ENCODE results near the gene C13orf42.

Gene C13orf42

GRCh38 chr13:51067210-51067701, 43.8 kb downstream of the C13orf42 start:
- H3K27ac Mint-ChIP-seq: peak overlapping the region in 1 of 2 donors; percentile 52

GRCh38 chr13:51066091-51066831, 44.8 kb downstream of the C13orf42 start:
- ATAC-seq (replicated peaks) (no peak), DNase-seq (no peak)
- H3K4me1 Mint-ChIP-seq (ENCODE audit: low read depth in 2 of 2): peaks cover 4 to 9% of the 10 kb centered on the region in 2 donors
- no peak overlapping the region for H3K4me3 Mint-ChIP-seq
- H3K9me3 Mint-ChIP-seq: no peaks in the 10 kb centered on the region
- H3K27me3 Mint-ChIP-seq: peaks cover 35 to 48% of the 10 kb centered on the region in 2 donors
- H3K27ac Mint-ChIP-seq: peak overlapping the region in 1 of 2 donors; percentile 52
- no peaks in the 10 kb centered on the region for H3K36me3 Mint-ChIP-seq (ENCODE audit: insufficient read depth)

More at GRCh38 chr13:51067210-51067701, 43.8 kb downstream of the C13orf42 start:
- Mint-ChIP-seq H3K9me3 (no peaks in the 10 kb centered on the region), H3K27me3 (peaks cover 35 to 48% of the 10 kb centered on the region in 2 donors), H3K4me3 (no peak overlapping the region), H3K4me1 (ENCODE audit: low read depth in 2 of 2) (peaks cover 4 to 9% of the 10 kb centered on the region in 2 donors), H3K36me3 (ENCODE audit: insufficient read depth) (no peaks in the 10 kb centered on the region)
- DNase-seq (no peak), ATAC-seq (replicated peaks) (no peak)

- ATAC-seq (replicated peaks) (no peak), DNase-seq (no peak)
- peaks cover 4 to 9% of the 10 kb centered on the region in 2 donors for H3K4me1 Mint-ChIP-seq (ENCODE audit: low read depth in 2 of 2)
- H3K4me3 Mint-ChIP-seq: no peak overlapping the region
- H3K36me3 Mint-ChIP-seq (ENCODE audit: insufficient read depth): no peaks in the 10 kb centered on the region
- no peak overlapping the region for H3K27ac Mint-ChIP-seq
- peaks cover 35 to 48% of the 10 kb centered on the region in 2 donors for H3K27me3 Mint-ChIP-seq
- H3K9me3 Mint-ChIP-seq: no peaks in the 10 kb centered on the region
These were observed 45.5 kb downstream of the C13orf42 start for GRCh38 chr13:51065372-51066090.

GRCh38 chr13:51064753-51065152, 46.3 kb downstream of the C13orf42 start:
- DNase-seq (no peak), ATAC-seq (replicated peaks) (no peak)
- Mint-ChIP-seq H3K27ac (no peak overlapping the region), H3K27me3 (peaks cover 35 to 48% of the 10 kb centered on the region in 2 donors), H3K4me3 (no peak overlapping the region), H3K9me3 (no peaks in the 10 kb centered on the region), H3K4me1 (ENCODE audit: low read depth in 2 of 2) (peaks cover 4 to 5% of the 10 kb centered on the region in 2 donors), H3K36me3 (ENCODE audit: insufficient read depth) (no peaks in the 10 kb centered on the region)

- H3K27ac Mint-ChIP-seq: no peak overlapping the region
- H3K4me3 Mint-ChIP-seq: no peak overlapping the region
- H3K9me3 Mint-ChIP-seq: no peaks in the 10 kb centered on the region
- DNase-seq (no peak), ATAC-seq (replicated peaks) (no peak)
- peaks cover 35 to 48% of the 10 kb centered on the region in 2 donors for H3K27me3 Mint-ChIP-seq
- no peaks in the 10 kb centered on the region for H3K36me3 Mint-ChIP-seq (ENCODE audit: insufficient read depth)
- peaks cover 4 to 5% of the 10 kb centered on the region in 2 donors for H3K4me1 Mint-ChIP-seq (ENCODE audit: low read depth in 2 of 2)
These were observed 47.2 kb downstream of the C13orf42 start for GRCh38 chr13:51063909-51064308.

- Mint-ChIP-seq H3K27ac (no peak overlapping the region), H3K36me3 (ENCODE audit: insufficient read depth) (no peaks in the 10 kb centered on the region), H3K4me1 (ENCODE audit: low read depth in 2 of 2) (no peaks in the 10 kb centered on the region), H3K9me3 (no peaks in the 10 kb centered on the region), H3K27me3 (peaks cover 2 to 8% of the 10 kb centered on the region in 2 donors), H3K4me3 (no peak overlapping the region)
- ATAC-seq (replicated peaks) (no peak), DNase-seq (no peak)
These were observed 52.5 kb downstream of the C13orf42 start for GRCh38 chr13:51058461-51059167.

GRCh38 chr13:51057906-51058305, 53.2 kb downstream of the C13orf42 start:
- Mint-ChIP-seq H3K36me3 (ENCODE audit: insufficient read depth) (no peaks in the 10 kb centered on the region), H3K27ac (no peak overlapping the region), H3K27me3 (peaks cover 0 to 8% of the 10 kb centered on the region in 2 donors), H3K4me3 (no peak overlapping the region), H3K4me1 (ENCODE audit: low read depth in 2 of 2) (no peaks in the 10 kb centered on the region), H3K9me3 (no peaks in the 10 kb centered on the region)
- ATAC-seq (replicated peaks) (no peak), DNase-seq (no peak)

- Mint-ChIP-seq H3K9me3 (no peaks in the 10 kb centered on the region), H3K4me1 (ENCODE audit: low read depth in 2 of 2) (no peaks in the 10 kb centered on the region), H3K4me3 (no peak overlapping the region), H3K27ac (no peak overlapping the region), H3K36me3 (ENCODE audit: insufficient read depth) (no peaks in the 10 kb centered on the region), H3K27me3 (peaks cover 3 to 10% of the 10 kb centered on the region in 2 donors)
- ATAC-seq (replicated peaks) (no peak), DNase-seq (no peak)
These were observed 54.1 kb downstream of the C13orf42 start for GRCh38 chr13:51057001-51057400.

GRCh38 chr13:51052581-51052980, 58.5 kb downstream of the C13orf42 start:
- ATAC-seq (replicated peaks): no peak

GRCh38 chr13:51050021-51050830, 60.8 kb downstream of the C13orf42 start:
- Mint-ChIP-seq H3K36me3 (ENCODE audit: insufficient read depth) (no peaks in the 10 kb centered on the region), H3K4me3 (no peak overlapping the region), H3K9me3 (no peaks in the 10 kb centered on the region), H3K27me3 (peaks cover 7 to 18% of the 10 kb centered on the region in 2 donors), H3K4me1 (ENCODE audit: low read depth in 2 of 2) (no peaks in the 10 kb centered on the region), H3K27ac (no peak overlapping the region)
- DNase-seq (no peak), ATAC-seq (replicated peaks) (no peak)

More at GRCh38 chr13:51052581-51052980, 58.5 kb downstream of the C13orf42 start:
- H3K4me3 Mint-ChIP-seq: no peak overlapping the region
- no peaks in the 10 kb centered on the region for H3K4me1 Mint-ChIP-seq (ENCODE audit: low read depth in 2 of 2)
- DNase-seq: no peak
- peaks cover 15 to 18% of the 10 kb centered on the region in 2 donors for H3K27me3 Mint-ChIP-seq
- H3K9me3 Mint-ChIP-seq: no peaks in the 10 kb centered on the region
- no peak overlapping the region for H3K27ac Mint-ChIP-seq
- no peaks in the 10 kb centered on the region for H3K36me3 Mint-ChIP-seq (ENCODE audit: insufficient read depth)

GRCh38 chr13:51048616-51049015, 62.5 kb downstream of the C13orf42 start:
- H3K27ac Mint-ChIP-seq: no peak overlapping the region
- no peak overlapping the region for H3K4me3 Mint-ChIP-seq
- no peak for ATAC-seq (replicated peaks)
- no peak for DNase-seq
- H3K4me1 Mint-ChIP-seq (ENCODE audit: low read depth in 2 of 2): no peaks in the 10 kb centered on the region
- H3K27me3 Mint-ChIP-seq: peaks cover 7 to 20% of the 10 kb centered on the region in 2 donors
- no peaks in the 10 kb centered on the region for H3K9me3 Mint-ChIP-seq
- H3K36me3 Mint-ChIP-seq (ENCODE audit: insufficient read depth): peaks cover 2% of the 10 kb centered on the region

- Mint-ChIP-seq H3K27ac (no peak overlapping the region), H3K4me1 (ENCODE audit: low read depth in 2 of 2) (no peaks in the 10 kb centered on the region), H3K9me3 (no peaks in the 10 kb centered on the region), H3K27me3 (peaks cover 7 to 25% of the 10 kb centered on the region in 2 donors), H3K4me3 (no peak overlapping the region), H3K36me3 (ENCODE audit: insufficient read depth) (peaks cover 2% of the 10 kb centered on the region)
- ATAC-seq (replicated peaks): no peak
- DNase-seq: no peak
These were observed 63.0 kb downstream of the C13orf42 start for GRCh38 chr13:51048166-51048461.

Data from effector memory CD8-positive, alpha-beta T cell (primary cell).